DOHH2 (cell line): ENCODE results near the gene RASAL1.

Experiments
- H3F3A ChIP-seq: fragments of 200-600 bp; sonication (generic), shearing (Covaris generic); 2 replicates; pipeline ENCODE4 v1.6.0; 2016; ENCODE audit warnings: antibody characterized with exemption, mild to moderate bottlenecking; ENCODE audit not compliant: control insufficient read depth, insufficient read depth
- H3K27ac ChIP-seq: fragments of 200-600 bp; sonication (generic); 2 replicates; pipeline ENCODE4 v1.5.1; 2014; ENCODE audit warnings: low read depth, mild to moderate bottlenecking, low read length, moderate library complexity
- H3K27me3 ChIP-seq: fragments of 200-600 bp; sonication (generic); 2 replicates; pipeline ENCODE4 v1.6.1; 2014; ENCODE audit warnings: mild to moderate bottlenecking, low read length, mixed read lengths; ENCODE audit not compliant: control insufficient read depth
- H3K36me3 ChIP-seq: fragments of 200-600 bp; sonication (generic); 2 replicates; pipeline ENCODE4 v1.6.1; 2014; ENCODE audit warnings: mild to moderate bottlenecking, low read length, moderate library complexity, mixed read lengths; ENCODE audit not compliant: control insufficient read depth
- H3K4me1 ChIP-seq: fragments of 200-600 bp; sonication (generic); 2 replicates; pipeline ENCODE4 v1.6.1; 2014; ENCODE audit warnings: mild to moderate bottlenecking, low read length, mixed read lengths; ENCODE audit not compliant: control insufficient read depth
- H3K4me2 ChIP-seq: fragments of 200-600 bp; sonication (generic); 2 replicates; pipeline ENCODE4 v1.6.0; 2014; ENCODE audit warnings: mild to moderate bottlenecking, low read length, moderate library complexity
- H3K4me3 ChIP-seq: fragments of 200-600 bp; sonication (generic); 2 replicates; pipeline ENCODE4 v1.5.1; 2014; ENCODE audit warnings: mild to moderate bottlenecking, low read length, mixed read lengths
- H3K79me2 ChIP-seq: fragments of 200-600 bp; sonication (generic); 2 replicates; pipeline ENCODE4 v1.6.1; 2014; ENCODE audit warnings: mild to moderate bottlenecking, low read length, mixed read lengths; ENCODE audit not compliant: control insufficient read depth
- H3K9me2 ChIP-seq: fragments of 200-600 bp; sonication (generic); replicated peaks from 2 replicates; pipeline ENCODE4 v1.6.1; 2014; ENCODE audit warnings: mild to moderate bottlenecking, low read length, mixed read lengths; ENCODE audit not compliant: control insufficient read depth
- H3K9me3 ChIP-seq: fragments of 200-600 bp; sonication (generic); 2 replicates; pipeline ENCODE4 v1.6.1; 2014; ENCODE audit warnings: antibody characterized with exemption, low read length, mixed read lengths; ENCODE audit not compliant: control insufficient read depth, insufficient read depth
- H4K20me1 ChIP-seq: fragments of 200-600 bp; sonication (generic); 2 replicates; pipeline ENCODE4 v1.6.0; 2014; ENCODE audit warnings: low read depth, mild to moderate bottlenecking, antibody characterized with exemption, low read length, moderate library complexity; ENCODE audit not compliant: control insufficient read depth, insufficient read depth
- CTCF ChIP-seq: fragments of 200-600 bp; sonication (generic); IDR thresholded peaks from one replicate; pipeline ENCODE4 v1.5.1; 2014; ENCODE audit warnings: antibody characterized with exemption, mild to moderate bottlenecking, low read depth, low read length; ENCODE audit not compliant: poor library complexity, severe bottlenecking
- EZH2phosphoT487 ChIP-seq: fragments of 200-600 bp; sonication (generic); IDR thresholded peaks from 2 replicates; pipeline ENCODE4 v1.6.1; 2017; ENCODE audit warnings: borderline replicate concordance, mild to moderate bottlenecking, antibody characterized with exemption, low read length, moderate library complexity, mixed read lengths

The RASAL1 gene

GRCh38 chr12:113103756-113104450, 31.7 kb downstream of the RASAL1 start:
- H3K9me2 ChIP-seq = no peaks in the 10 kb centered on the region
- no peaks in the 10 kb centered on the region for H3K9me3 ChIP-seq
- H3K4me2 ChIP-seq = peak overlapping the region; percentile 87
- peaks cover 37% of the 10 kb centered on the region for H3F3A ChIP-seq
- peaks cover 76% of the 10 kb centered on the region for H3K4me1 ChIP-seq
- TF ChIP-seq CTCF (peak; percentile 67), EZH2phosphoT487 (no peak)
- H3K27me3 ChIP-seq = no peaks in the 10 kb centered on the region
- no peaks in the 10 kb centered on the region for H4K20me1 ChIP-seq
- peak overlapping the region; percentile 80 for H3K4me3 ChIP-seq
- H3K79me2 ChIP-seq = peaks cover 10% of the 10 kb centered on the region
- H3K27ac ChIP-seq = peak overlapping the region; percentile 54
- peaks cover 29% of the 10 kb centered on the region for H3K36me3 ChIP-seq

GRCh38 chr12:113102811-113103210, 32.8 kb downstream of the RASAL1 start:
- Histone ChIP-seq H4K20me1 (no peaks in the 10 kb centered on the region), H3K4me2 (peak overlapping the region; percentile 58), H3K9me2 (no peaks in the 10 kb centered on the region), H3K4me3 (peak overlapping the region; percentile 31; the same call in 1 of the 2 replicates), H3K79me2 (peaks cover 10% of the 10 kb centered on the region), H3K9me3 (no peaks in the 10 kb centered on the region), H3K27ac (peak overlapping the region; percentile 61), H3K4me1 (peaks cover 87% of the 10 kb centered on the region), H3F3A (peaks cover 43% of the 10 kb centered on the region), H3K27me3 (no peaks in the 10 kb centered on the region), H3K36me3 (peaks cover 38% of the 10 kb centered on the region)
- TF ChIP-seq EZH2phosphoT487 (no peak), CTCF (no peak)

GRCh38 chr12:113101751-113102150, 33.8 kb downstream of the RASAL1 start:
- TF ChIP-seq CTCF (no peak), EZH2phosphoT487 (no peak)
- Histone ChIP-seq H4K20me1 (no peaks in the 10 kb centered on the region), H3F3A (peaks cover 53% of the 10 kb centered on the region), H3K4me1 (peaks cover 89% of the 10 kb centered on the region), H3K36me3 (peaks cover 48% of the 10 kb centered on the region), H3K79me2 (peaks cover 10% of the 10 kb centered on the region), H3K9me2 (no peaks in the 10 kb centered on the region), H3K4me2 (no peak overlapping the region), H3K4me3 (no peak overlapping the region), H3K9me3 (no peaks in the 10 kb centered on the region), H3K27me3 (no peaks in the 10 kb centered on the region), H3K27ac (peak overlapping the region; percentile 61; the same call in 1 of the 2 replicates)
